RPMI8226 (cell line): ENCODE results near the gene ITGB6.
A peak's percentile ranks its signal among the peaks of the same experiment; 100 is the strongest.

Experiments used
- DNase-seq: peaks from one replicate; pipeline ENCODE4 v3.0.0-alpha.2; 2015

ITGB6 gene

GRCh38 chr2:160199683-160200389, at the start of gene ITGB6:
ITGB6 (minus strand) TSS chr2:160200272; CDS start chr2:160200063, 209 bp downstream.
- no peak for DNase-seq

GRCh38 chr2:160247296-160248035, 47.4 kb upstream of the ITGB6 start:
- no peak for DNase-seq

GRCh38 chr2:160246356-160246755, 46.3 kb upstream of the ITGB6 start:
- no peak for DNase-seq

GRCh38 chr2:160245614-160246155, 45.6 kb upstream of the ITGB6 start:
- no peak for DNase-seq

DNA sequence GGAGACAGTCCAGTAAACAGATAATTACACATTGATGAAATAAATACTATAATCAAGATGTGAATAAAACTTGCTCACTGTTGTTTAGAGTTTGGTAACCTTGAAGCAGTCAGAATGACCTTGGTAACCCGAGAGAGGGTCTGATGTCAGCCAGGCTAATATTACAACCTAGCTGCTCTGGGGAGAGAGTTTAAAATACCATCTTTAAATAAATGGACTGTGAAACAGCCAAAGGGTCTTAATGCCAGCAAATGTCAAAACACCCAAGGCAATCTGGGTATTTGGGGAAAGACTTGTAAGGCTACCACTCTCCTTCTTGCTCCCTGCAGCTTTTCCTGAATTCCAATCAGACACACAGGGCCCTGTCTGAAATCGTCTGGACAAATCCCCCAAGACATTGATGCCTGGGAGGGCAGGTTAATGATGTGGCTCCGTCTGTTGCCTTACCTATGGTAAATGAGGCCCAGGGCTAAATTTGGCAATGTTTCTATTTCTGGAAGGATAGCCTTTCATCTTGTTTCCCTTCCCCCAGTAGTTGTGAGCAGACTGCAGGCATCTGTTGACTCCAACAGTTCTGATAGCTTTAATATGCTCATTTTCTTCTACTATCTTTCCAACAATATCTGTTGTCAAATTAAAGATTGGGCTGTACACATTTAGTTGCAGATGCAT, 43.0 kb upstream of the ITGB6 start:
- DNase-seq, result no peak

- DNase-seq, result peak; percentile 22
Measured at GRCh38 chr2:160241251-160242137, 41.4 kb upstream of the ITGB6 start.

DNA sequence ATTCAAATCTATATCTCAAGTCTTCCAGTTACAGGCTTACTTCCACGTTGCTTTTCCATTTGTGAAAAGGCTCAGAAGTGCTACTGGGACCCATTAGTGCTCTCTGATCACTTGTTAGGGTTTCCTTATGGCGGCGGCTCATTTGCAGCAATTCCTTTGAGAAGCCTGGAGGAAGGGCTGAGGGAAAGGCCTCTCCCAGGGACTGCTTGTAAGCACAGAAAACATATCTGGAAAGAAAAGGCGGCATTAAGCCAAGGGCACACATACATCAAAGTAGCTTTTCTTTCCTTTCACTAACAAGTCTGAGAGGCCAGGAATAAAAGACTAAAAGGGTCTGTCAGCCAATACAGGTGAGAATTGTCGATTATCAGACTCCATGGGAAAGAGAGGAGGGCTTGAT, 39.4 kb upstream of the ITGB6 start:
- no peak for DNase-seq

DNA sequence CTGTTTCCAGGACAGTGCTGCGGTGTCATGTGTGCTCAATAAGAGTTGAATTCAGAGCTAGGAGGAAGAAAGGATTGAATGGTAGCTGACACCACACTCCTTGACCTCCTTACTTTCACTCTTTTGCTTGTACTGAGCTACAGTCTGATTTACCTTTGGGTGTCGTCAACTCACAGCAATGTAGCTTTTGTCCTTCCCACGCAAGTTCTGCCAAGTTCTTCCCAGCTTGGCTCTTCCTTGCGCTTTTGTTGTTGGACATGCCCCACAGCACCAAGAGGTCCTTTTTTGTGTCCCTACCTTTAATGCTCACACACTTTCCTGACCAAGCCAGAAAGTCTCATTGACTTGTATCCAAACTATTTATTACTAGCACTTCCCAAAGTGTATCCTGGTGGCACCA, 38.3 kb upstream of the ITGB6 start:
- no peak for DNase-seq

GRCh38 chr2:160232905-160233475, 32.9 kb upstream of the ITGB6 start:
- DNase-seq, result no peak

- DNase-seq, result no peak
Measured at GRCh38 chr2:160229591-160229990, 29.5 kb upstream of the ITGB6 start.

DNA sequence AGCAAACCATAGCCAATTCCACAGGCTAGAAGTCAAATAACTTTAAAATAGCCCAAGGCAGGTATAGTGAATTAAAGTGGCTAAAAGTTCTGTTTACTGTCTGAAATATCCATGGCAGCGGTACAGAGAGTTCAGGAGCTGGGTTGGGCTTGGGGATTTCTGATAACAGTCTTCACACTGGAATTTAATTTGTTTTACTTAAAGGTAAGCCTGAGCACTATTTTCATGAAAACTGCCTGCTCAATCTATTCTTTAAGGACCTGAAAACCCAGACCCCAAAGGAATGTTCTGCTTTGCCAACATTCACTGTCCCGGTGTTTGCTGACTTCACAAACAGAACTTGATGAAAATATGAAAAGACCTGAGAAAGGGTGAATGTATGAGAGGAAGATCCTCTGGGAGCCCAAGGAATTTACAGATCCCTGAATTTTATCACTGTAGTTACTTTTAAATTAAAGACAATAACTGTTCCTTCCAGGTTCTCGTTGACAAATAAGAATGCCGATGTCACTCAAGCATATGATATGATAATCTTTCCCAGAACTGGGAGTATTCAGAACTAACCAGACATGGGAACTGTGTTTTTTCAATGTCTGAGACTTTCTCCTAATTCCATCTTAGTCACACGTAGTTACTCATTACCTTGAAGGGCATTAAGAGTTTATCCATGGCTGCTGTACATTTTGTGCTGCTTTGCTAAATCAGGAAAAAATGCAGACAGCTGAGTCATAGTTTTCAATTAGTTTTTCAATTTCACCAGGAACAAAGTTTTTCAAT, 28.3 kb upstream of the ITGB6 start:
- no peak for DNase-seq

DNA sequence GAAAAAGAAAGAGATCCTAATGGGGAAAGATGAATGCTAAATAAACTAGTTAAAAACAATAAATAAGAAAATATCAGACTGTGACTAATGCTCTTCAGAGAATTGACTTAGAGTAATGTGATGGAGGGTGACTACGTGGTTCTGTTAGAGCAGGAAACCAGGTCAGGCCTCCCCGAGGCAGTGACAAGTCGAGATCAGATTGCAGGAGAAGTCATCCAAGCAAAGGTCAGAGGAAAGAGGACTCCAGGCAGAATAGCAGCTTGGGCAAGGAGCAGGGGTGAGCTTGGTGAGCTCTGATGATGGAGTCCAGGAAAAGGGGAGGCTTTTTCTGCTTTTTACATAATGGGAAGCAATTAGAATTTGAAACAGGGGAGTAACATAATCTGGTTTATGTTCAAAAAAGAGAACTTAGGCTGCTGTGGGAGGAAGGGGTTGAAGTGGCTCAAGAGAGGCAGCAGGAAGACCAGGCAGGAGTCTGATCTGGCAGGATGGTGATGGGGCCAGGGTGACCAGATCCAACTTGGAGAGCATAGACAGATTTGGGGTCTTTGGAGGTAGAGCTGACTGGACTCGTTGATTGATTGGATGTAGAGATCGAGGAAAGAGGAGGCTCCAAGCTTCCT, 27.3 kb upstream of the ITGB6 start:
- no peak for DNase-seq

DNA sequence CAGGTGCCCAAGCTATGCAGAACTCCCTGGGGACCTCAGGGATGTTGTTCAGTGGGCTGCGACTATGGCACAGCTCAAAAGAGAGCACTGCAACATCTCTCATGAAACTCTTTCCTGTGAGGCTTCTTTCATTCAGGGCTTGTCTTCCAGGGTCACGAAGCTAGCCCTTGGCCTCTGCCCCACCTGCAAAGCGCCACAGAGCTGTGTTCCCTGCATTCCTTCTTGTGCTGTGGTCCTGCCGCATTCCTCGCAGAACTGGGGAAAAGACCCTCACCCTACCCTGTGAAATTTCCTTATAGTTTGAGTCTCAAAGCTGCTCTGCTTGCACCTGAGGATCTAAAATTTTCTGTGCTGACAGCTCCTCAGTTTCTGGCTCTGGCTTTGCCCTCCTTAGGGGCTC, 26.3 kb upstream of the ITGB6 start:
- DNase-seq, result no peak

DNA sequence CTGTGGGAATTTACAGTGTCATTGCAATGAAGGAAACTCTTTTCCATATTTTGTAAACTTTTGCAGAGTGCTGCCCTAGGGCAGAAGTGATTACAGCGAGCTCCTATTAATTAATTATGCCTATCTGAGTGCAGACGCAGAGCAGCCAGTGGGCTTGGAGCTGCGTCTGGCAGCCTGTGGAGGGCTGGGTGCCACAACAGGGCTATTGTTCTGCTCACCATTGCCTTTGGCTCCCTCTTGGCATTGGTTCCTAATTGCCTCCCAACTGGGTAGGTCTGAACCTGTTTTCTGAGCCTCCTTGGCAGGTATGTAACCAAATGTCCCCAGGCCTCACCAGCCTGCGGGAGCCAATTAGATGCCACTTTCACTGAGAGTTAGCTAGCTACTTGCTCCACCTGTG, 25.6 kb upstream of the ITGB6 start:
- no peak for DNase-seq

GRCh38 chr2:160224507-160224906, 24.4 kb upstream of the ITGB6 start:
- DNase-seq, result no peak

DNA sequence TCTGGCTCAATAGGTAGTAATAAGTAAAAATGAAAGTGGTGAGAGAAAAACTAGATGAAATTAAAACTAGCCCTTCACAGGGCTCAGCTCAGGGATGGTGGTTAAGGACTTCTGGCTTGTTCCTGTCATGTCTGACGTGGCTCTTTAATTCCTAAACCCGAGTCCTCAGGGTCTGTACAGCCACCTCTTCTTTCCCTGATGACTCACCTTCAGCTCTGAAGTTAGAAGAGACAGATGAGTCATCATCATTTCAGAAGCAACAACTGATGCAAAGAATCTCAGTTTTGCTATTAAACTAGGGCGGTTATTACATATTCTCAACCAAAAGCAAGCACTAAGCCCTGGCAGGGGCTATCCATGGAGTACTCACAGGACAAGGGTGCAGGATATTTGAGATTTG, 24.0 kb upstream of the ITGB6 start:
- DNase-seq, result no peak

- no peak for DNase-seq
Measured at GRCh38 chr2:160223560-160223959, 23.5 kb upstream of the ITGB6 start.

DNA sequence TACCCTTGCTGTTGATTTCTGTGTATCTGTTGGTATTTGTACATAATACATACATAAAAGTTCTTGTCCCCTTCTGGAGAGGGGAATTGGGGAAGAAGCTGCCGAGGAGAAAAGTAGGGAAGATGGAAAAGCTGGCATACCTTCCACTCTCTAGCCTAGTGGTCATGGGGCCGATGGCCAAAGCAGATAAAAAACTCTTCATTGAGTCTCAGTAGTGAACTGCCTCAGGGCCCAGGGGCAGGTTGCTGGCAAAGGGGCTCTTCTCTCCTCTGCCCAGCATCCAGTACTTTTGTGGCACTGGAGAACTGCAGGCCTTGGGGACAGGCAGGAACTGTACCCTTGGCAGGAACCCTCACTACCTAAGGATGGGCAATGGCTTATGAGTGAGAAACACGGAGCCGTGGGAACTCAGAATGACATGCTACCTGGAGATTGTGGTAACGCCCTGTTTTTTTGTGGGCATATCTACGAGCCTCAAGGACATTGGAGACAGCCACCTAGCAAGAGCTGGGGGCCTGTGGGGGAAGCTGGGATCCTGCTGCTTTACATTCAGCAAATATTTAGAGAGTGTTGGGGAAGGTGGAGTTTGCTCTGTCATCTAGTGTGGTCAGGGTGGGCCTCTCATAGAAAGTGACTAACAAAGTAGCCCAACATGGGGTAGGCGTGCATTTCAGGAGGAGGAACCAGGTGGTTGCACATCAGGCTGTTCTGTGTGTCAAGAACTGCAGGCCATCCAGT, 22.6 kb upstream of the ITGB6 start:
- no peak for DNase-seq

DNA sequence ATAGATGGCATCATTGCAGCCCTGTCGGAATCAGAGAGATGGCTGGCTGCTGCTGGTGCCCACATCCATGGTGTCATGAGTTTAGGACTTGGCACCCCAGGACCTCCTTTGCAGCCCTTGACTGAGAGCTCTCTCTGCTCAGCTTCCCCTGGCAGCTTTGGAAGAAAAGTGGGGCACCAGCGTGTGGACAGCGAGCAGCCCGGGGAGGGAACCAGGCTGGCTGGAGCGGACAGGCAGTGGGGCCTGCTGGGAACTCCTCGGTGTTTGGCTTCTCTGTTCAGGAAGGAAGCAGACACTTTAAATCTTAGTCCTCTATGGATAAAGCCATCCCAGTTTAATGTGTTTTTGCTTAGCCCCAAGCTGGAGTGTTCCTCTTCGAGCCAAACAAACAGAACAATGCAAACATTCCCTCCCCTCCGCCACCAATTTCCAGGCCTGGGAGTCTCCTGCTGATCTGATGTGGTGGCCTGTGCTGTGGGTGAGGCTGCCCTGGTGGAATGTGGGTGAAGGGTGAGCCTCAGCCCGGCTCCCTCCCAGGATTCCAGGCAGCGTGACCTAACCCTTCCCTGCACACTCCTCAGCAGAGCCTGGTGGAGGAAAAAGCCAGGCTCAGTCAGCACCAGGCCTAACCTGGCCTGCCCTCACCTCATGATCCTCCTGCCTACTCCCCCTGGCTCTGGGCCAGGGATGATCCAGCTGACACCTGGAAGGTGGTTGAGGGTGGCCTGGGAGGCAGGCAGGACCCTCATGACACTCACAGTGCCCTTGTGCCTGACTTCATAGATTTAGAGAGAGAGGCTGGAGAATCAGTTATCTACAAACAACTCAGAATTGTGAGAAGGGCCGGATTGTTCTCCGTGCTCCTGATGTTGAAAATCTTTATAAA, 21.6 kb upstream of the ITGB6 start:
- no peak for DNase-seq
